Body of pancreas (tissue), 4 donors: ENCODE results near the gene ITPKC.

ENCODE experiments used
- POLR2A ChIP-seq, 3 donors: fragments of 450-650 bp; IDR thresholded peaks; one replicate each; pipeline ENCODE4 v1.6.1; 2016; ENCODE audit warnings: antibody characterized with exemption in 3 of 3, mild to moderate bottlenecking in 2 of 3
- TF ChIP-seq, protein P1 (sequence below), 7 experiments: fragments of 450-650 bp in 4 of 7; fragments of 200-600 bp in 3 of 7; sonication (generic) in 3 of 7; IDR thresholded peaks; one replicate each; pipeline ENCODE4 v1.5.1; 2016 to 2019; ENCODE audit warnings: antibody characterized with exemption in 7 of 7

- TF ChIP-seq, protein P1, sequence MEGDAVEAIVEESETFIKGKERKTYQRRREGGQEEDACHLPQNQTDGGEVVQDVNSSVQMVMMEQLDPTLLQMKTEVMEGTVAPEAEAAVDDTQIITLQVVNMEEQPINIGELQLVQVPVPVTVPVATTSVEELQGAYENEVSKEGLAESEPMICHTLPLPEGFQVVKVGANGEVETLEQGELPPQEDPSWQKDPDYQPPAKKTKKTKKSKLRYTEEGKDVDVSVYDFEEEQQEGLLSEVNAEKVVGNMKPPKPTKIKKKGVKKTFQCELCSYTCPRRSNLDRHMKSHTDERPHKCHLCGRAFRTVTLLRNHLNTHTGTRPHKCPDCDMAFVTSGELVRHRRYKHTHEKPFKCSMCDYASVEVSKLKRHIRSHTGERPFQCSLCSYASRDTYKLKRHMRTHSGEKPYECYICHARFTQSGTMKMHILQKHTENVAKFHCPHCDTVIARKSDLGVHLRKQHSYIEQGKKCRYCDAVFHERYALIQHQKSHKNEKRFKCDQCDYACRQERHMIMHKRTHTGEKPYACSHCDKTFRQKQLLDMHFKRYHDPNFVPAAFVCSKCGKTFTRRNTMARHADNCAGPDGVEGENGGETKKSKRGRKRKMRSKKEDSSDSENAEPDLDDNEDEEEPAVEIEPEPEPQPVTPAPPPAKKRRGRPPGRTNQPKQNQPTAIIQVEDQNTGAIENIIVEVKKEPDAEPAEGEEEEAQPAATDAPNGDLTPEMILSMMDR (IDR thresholded peaks at IDR 0.05): no peak
- no peak for TF ChIP-seq POLR2A (IDR thresholded peaks at IDR 0.05)
Measured at GRCh38 chr19:40700083-40700482, 16.8 kb upstream of the ITPKC start.
